ENCODE results near the gene CLCNKB.

The CLCNKB gene

DNA sequence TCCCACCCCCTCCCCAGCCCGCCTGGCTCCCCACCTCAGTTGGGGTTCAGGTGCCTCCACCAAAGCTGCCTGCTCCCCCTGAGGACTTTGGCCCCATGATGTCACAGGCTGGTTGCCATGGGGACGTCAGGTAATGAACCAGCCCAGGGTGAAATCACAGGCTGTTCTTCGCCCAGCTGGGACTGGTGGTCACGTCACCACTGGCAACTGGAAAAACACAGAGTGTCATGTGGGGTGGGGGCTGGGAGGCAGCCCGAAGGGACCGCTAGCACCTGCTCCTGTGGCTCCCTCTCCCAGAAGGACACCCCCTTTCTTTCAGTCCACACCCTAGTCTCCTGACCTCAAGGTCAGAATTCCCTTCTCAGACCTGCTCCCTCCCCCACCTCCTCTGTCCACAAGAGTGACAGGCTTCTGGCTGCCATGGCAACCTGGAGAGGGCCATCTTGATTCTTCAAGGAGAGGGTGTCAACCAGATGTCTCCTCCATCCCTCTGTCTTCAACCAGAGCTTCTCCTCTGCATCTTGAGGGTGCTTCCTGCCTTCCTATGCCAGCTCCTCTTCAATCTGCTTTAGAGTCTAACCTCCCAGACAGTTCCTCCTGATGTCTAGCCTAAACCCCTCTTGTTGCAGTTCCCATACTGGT is 23.7 kb downstream of the CLCNKB start:
- TF ChIP-seq CTCF (IDR thresholded peaks at IDR 0.05; ENCODE audit: low read depth, low read length), result no peak
- no peak overlapping the region for H3K4me3 ChIP-seq (ENCODE audit: low read depth, low read length)

DNA sequence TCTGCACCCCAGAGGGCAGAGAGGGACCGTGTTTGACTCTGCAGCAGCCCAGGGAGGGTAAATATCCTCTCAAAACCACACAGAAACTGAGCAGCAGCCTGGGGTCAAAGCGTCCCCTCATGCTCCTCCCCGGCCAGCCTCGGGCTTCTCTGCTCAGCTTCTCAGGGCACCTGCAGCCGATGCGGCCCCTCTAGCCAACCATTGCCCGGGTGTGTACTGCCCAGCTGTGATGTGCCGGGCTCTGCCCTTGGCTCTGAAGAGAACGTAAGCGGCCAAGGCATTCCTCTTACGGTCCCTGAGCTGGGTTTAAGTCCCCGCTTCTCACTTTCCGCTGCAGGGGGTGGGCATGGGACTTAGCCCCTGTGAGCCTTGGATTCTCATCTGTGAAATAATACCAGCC is 24.4 kb downstream of the CLCNKB start:
- no peak overlapping the region for H3K4me3 ChIP-seq (ENCODE audit: low read depth, low read length)
- no peak for TF ChIP-seq CTCF (IDR thresholded peaks at IDR 0.05; ENCODE audit: low read depth, low read length)

- H3K4me3 ChIP-seq (ENCODE audit: low read depth, low read length), result no peak overlapping the region
- TF ChIP-seq CTCF (IDR thresholded peaks at IDR 0.05; ENCODE audit: low read depth, low read length), result no peak
Observed at GRCh38 chr1:16068356-16069270, 25.0 kb downstream of the CLCNKB start.

DNA sequence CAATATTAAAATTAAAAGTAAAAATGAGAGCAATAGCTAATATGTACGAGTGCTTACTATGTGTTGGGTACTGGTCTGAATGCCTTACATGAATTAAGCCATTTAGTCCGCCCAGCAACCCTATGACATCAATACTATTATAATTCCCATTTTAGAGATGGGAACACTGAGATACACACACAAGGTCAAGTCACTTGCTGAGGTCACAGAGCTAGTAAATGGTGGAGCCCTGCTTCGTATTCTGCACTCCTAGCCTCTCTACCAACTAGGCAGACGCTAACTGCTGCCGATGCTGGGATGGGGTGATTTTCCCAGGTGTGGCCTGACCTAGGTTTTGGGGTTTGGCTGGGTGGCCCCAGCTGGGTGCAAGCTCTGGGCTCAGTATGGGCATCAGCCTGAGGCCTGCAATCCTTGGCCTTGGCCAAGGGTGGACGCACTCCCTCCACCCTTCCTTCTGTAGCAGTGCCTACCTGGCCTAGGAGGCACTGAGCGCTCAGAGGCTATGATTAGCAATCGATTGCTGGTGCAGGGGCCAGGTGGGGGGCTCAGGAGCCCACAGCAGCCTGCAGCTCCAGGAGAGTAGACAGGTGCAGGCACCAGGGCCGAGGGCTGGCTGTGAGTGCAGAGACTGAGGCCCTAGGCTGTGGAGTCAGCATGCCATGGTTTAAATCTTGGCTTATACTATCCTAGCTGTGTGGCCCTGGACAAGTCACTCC is 27.2 kb downstream of the CLCNKB start:
- TF ChIP-seq CTCF (IDR thresholded peaks at IDR 0.05; ENCODE audit: low read depth, low read length), result no peak
- H3K4me3 ChIP-seq (ENCODE audit: low read depth, low read length), result no peak overlapping the region

DNA sequence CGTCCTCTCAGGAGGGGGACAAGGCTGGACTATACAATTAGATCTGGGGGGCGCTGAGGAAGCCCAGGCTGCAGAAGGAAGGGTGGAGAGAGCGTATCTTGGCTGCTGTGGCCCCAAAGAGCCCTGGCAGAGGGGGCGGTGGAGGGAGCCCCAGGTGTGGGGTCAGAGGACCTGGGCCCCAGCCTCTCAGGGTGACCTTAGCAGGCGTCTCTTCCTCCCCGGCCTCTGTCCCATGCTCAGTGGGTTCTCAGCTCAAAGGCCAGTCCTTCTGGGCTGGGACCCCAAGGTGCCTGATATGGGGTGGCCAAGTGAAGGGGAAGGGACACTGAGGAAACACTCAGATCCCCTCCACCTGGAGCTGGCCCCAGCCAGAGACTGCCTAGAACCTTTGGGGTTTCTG is 28.0 kb downstream of the CLCNKB start:
- TF ChIP-seq CTCF (IDR thresholded peaks at IDR 0.05; ENCODE audit: low read depth, low read length), result no peak
- H3K4me3 ChIP-seq (ENCODE audit: low read depth, low read length), result no peak overlapping the region

- no peak for TF ChIP-seq CTCF (IDR thresholded peaks at IDR 0.05; ENCODE audit: low read depth, low read length)
- no peak overlapping the region for H3K4me3 ChIP-seq (ENCODE audit: low read depth, low read length)
Observed at GRCh38 chr1:16072095-16072494, 28.5 kb downstream of the CLCNKB start.
